Dermis blood vessel endothelial cell (primary cell): ENCODE data around the gene SOX8. TPM values are rescaled to one million over a fixed set of nuclear protein-coding genes. Genes with fewer than 3 reads are reported as not detected.

ENCODE experiments used
- DNase-seq: peaks from one replicate; pipeline ENCODE4 v3.0.0; 2010
- total RNA-seq: library from RNA; depleted of rRNA; stranded (reverse); fragments of >200 nt; gene quantifications from 2 replicates; pipeline ENCODE4 v1.2.3, GENCODE V29; 2014

The SOX8 gene
- total RNA-seq, 1 donor from 2014 or later: 0.85 TPM

GRCh38 chr16:1009358-1010150 is 28.0 kb downstream of the SOX8 start:
- DNase-seq: no peak

GRCh38 chr16:1010251-1010650 is 28.7 kb downstream of the SOX8 start:
- DNase-seq: no peak

DNA sequence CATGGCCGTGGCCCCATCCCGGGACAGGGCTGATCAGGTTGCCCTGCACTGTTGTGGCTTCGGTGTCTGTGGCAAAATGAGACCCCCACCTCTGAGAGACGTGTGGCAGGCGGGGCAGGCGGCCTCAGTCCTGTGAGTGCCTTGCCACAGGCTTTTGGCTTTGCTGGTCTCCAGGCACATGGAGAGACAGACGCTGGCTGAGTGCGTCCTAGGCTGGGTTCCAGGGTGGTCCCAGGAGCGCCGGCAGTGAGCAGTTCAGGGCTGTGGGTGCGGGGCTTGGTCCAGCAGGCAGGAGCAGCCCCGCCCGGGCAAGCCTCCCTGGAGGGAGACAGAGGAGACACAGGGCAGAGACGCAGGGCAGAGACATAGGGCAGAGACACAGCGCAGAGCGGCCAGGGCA is 29.2 kb downstream of the SOX8 start:
- DNase-seq: no peak

- no peak for DNase-seq
Measured at GRCh38 chr16:1011316-1012082, 29.9 kb downstream of the SOX8 start.

DNA sequence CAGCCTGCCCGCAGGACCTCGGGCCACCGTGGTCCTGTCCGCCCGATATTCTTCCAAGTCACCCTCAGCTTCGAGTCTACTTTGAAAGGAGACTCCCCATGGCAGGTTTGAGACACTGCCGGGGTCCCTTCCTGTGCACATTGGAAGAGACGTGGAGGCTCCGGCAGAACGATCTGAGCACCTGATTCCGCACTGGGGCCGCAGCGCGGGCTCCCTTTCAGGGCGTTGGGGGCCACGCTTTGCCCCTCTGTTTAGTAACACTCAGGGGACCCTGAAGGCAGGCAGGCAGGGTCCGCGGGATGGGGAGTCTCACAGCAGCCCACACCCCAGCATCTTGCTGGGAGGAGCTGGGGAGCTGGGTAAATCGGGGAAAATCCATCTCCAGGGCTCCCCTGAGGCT is 30.6 kb downstream of the SOX8 start:
- no peak for DNase-seq

- no peak for DNase-seq
Measured at GRCh38 chr16:1012722-1013592, 31.4 kb downstream of the SOX8 start.

DNA sequence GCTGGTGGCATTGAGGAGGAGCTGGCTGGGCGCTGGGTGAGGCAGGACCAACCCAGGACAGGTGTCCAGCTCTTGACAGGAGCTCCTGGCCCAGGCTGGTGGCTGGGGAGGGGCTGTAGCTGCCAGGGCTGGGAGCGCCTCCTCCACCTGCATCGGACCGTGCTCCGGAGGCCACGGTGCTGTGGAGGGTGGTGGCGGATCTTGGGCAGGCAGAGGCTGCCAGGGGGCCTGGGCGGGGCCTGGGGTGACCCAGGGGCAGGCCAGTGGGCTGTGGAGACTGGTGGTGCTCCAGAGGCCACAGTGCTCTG is 32.0 kb downstream of the SOX8 start:
- DNase-seq: no peak

- DNase-seq: no peak
Measured at GRCh38 chr16:1014221-1014620, 32.7 kb downstream of the SOX8 start.

- no peak for DNase-seq
Measured at GRCh38 chr16:1014771-1015495, 33.4 kb downstream of the SOX8 start.

DNA sequence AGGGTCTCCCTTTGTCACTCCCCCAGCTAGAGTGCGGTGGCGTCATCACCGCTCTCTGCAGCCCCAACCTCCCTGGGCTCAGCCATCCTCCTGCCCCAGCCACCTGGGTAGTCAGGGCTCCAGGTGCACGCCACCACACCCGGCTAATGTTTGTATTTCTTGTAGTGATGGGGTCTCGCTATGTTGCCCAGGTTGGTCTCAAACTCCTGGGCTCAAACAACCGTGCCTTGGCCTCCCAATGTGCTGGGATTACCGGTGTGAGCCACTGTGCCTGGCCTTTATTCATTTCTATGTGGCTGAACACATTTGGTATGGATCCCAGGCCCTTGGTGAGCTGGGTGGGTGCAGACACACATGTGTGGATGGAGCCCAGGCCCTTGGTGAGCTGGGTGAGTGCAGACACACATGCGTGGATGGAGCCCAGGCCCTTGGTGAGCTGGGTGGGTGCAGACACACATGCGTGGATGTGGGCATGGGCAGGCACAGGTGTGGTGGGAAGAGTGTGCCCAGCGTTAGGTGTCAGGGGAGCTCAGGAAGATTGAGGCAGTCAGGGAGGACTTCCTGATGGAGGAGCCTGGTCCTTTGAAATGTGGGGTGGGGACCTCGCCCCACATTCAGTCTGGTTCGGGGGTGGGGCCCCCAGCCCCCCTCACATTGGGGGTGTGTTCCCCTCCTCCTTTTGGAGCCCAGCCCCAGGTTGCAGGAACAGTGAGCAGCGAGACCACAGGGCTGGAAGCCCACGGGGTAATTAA is 37.1 kb downstream of the SOX8 start:
- DNase-seq: no peak

DNA sequence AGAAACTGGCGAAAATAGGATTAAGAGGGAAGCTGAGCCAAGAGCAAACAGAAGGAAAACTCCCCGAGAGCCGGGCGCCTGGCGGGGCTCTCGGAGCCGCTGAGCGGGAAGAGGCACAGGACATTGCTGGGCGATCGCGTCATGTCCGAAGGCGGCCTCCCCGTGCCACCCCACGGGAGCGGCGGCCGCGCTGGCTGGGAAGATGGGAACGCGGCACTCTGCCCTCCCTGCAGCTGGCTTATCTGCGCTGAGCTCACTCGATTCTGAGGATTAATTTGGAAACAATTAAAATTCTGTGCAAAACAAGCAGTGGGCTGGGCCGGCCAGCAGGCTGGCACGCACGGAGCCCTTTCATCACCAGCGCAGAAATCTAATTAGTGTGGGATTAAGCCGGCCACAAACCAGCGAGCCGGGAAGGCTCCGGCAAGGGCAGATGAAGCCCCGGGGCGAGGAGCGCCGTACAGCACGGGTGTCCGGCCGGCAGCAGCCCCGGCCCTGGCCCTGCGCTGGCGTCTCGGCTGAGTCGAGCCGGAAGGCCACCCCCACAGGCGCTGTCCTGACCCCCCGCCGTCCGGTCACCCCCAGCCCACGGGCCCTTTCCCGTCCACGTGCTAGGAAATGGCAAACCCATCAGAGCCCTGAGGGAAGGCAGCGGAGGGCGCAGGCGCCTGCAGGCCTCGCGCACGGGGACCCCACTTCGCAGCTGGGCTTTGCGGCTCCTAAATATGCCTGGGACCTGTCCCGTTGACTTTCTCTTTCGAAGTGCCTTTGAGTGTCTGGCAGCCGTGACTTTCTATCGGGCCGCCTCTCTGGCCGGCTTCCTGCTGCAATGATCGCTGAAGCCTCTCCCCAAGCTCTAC is 37.9 kb downstream of the SOX8 start:
- peak; percentile 34 for DNase-seq

DNA sequence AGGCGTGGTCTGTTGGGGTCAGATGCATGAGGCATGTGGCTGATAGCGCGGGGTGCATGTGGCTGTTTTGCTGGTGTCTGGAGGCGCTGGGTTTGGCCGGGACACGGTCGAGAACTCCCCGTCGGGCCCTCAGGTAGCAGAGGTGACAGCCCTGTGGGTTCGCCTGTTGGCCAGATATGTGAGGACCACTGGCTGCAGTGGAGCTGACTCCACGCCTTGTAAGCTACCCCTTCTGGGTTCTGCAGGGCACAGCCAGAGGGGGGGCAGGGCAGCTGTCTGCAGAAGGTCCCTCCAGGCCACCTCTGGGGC is 38.5 kb downstream of the SOX8 start:
- DNase-seq: no peak

- DNase-seq: no peak
Measured at GRCh38 chr16:1020591-1020990, 39.0 kb downstream of the SOX8 start.

GRCh38 chr16:1021553-1022160 is 40.1 kb downstream of the SOX8 start:
- DNase-seq: no peak

DNA sequence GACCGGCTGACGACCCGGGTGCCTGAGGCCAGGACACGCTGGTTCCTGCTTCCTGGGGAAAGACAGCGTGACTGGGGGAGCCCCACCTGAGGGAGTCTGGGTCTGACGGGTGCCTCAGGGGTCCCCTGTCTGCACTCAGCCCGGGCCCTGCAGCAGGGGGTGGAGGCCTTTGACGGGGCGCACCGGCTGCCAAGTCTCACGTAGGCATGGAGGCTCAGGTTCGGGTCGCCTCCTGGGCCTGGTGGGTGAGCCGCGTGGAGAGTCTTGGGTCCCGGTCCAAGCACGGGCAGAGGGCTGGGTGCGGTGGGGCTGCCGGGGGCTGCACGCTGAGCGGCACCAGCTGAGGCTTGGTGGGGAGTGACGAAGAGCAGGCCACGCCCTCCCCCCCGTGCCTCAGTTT is 40.9 kb downstream of the SOX8 start:
- DNase-seq: no peak

DNA sequence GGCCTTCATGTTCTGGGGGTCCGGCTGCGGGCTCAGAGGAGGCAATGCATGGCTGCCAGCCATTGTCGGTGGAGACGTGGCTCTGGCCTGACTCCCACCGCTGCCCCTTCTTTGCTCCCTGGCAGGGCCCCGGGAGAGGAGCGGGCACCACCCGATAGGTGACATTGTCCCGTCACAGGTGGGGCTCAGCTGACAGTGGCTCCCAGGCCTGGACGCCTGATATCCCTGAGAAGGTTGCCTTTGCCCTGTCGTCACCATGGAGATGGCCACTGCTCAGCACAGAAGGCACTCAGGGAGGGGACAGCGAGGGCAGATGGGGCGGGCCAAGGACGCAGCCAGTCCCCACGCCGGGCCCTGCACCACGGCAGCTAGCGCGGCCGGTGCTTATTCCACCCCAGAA is 42.6 kb downstream of the SOX8 start:
- DNase-seq: no peak

DNA sequence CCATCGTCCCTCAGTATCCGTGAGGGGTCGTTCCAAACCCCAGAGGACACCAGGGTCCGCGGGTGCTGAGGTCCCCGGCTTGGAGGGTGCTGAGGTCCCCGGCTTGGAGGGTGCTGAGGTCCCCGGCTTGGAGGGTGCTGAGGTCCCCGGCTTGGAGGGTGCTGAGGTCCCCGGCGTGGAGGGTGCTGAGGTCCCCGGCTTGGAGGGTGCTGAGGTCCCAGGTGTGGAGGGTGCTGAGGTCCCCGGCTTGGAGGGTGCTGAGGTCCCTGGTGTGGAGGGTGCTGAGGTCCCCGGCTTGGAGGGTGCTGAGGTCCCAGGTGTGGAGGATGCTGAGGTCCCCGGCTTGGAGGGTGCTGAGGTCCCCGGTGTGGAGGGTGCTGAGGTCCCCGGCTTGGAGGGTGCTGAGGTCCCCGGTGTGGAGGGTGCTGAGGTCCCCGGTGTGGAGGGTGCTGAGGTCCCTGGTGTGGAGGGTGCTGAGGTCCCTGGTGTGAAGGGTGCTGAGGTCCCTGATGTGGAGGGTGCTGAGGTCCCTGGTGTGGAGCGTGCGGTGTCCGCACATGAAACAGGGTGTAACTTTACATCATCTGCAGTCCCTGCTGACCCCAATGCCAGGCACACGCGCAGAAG is 43.7 kb downstream of the SOX8 start:
- DNase-seq: peak; percentile 45

GRCh38 chr16:1026057-1026783 is 44.6 kb downstream of the SOX8 start:
- DNase-seq: no peak

- no peak for DNase-seq
Measured at GRCh38 chr16:1026784-1027500, 45.4 kb downstream of the SOX8 start.
